D721Med (cell line): ENCODE results near the gene SCRT2.

Experiments
- DNase-seq: peaks from one replicate; pipeline ENCODE4 v3.0.0; 2011; ENCODE audit warnings: low spot score; ENCODE audit not compliant: insufficient read length
- FAIRE-seq: peaks from 2 replicates; lab custom pipeline; 2011; peaks lifted over from hg19 to GRCh38; lab: Jason Lieb, UNC
- CTCF ChIP-seq: IDR thresholded peaks from 2 replicates; pipeline ENCODE4 v1.5.1; 2012; ENCODE audit warnings: mild to moderate bottlenecking, control low read depth; ENCODE audit not compliant: insufficient read depth; ENCODE audit errors: missing control alignments

The SCRT2 gene

GRCh38 chr20:717832-718231 is 42.2 kb upstream of the SCRT2 start:
- no peak for TF ChIP-seq CTCF
- no peak for FAIRE-seq

GRCh38 chr20:717271-717670 is 41.7 kb upstream of the SCRT2 start:
- no peak for DNase-seq
- FAIRE-seq: no peak
- no peak for TF ChIP-seq CTCF

More at GRCh38 chr20:717832-718231, 42.2 kb upstream of the SCRT2 start:
- no peak for DNase-seq

- TF ChIP-seq CTCF: no peak
- no peak for DNase-seq
- no peak for FAIRE-seq
Measured at GRCh38 chr20:714453-714852, 38.9 kb upstream of the SCRT2 start.

DNA sequence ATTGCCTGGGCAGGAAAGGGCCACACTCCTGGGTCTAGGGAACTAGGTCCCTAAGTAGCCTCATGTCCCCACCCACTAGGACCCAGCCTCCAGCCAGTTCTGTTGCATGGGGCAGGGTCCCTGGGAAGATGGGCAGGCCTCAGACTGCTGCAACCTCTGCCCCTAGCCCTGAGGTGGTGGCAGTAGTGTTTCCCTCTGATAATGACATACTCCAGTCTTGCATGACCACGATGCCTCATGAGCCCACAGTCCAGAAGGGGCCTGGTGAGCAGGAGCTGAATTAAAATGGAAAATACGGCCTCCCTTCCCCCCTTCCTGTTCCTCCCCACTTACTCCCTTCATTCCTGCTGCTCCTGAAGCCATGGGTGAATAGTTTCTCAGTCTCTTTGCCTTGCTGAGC is 36.0 kb upstream of the SCRT2 start:
- DNase-seq: no peak
- no peak for FAIRE-seq
- no peak for TF ChIP-seq CTCF

DNA sequence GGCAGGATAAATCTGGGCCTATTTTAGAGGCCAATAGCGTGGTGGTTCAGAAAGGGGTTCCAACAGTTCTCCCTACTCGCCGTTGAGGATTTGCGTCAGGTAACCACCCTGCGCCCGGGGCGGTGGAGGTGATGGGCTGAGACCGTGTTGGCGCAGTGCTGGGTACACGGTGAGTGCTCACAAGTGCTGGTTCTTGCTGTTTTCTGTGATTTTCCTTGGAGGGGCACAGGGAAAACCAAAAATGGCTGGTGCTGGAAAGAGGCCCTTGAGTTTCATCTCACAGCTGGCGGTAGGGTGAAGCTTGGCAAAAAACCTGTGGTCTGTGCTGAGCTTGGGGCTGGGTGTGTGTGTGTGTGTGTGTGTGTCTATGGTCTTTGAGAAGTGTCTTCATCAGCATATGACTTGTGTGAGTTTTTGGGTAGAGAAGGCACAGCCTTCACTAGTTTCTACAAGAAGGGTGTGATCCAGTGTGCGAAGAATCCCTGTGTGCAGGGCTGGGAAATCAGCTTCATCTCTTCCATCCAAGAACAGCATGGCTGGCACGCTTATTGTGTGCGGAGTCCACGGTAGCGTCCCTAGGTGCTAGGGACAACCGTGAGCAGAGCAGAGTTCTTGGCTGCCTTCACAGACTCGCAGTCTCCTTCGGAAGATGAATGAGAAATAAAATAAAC is 35.3 kb upstream of the SCRT2 start:
- DNase-seq (no peak), FAIRE-seq (no peak)
- no peak for TF ChIP-seq CTCF

GRCh38 chr20:709991-710779 is 34.6 kb upstream of the SCRT2 start:
- no peak for TF ChIP-seq CTCF
- peak; percentile 37 for DNase-seq
- no peak for FAIRE-seq

DNA sequence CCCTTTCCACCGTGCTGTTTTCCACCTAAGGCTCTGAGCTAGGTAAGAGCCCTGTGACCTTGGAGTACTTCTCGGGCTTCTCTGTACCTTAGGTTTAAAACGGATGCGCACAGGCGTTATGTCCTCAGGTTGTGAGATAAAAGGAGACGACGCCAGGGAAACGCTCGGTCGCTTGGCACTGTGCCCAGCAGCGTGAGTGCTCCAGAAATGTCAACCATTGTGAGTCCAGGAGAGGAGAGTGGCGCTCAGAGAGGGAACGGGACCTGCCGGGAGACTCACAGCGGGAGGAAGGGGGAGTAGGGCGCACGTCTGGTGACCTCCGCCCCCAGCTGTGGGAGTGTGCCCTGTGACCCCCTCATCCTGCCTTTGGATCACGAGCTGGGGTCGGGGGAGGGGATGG is 33.8 kb upstream of the SCRT2 start:
- no peak for DNase-seq
- FAIRE-seq: no peak
- TF ChIP-seq CTCF: no peak
